ENCODE measurements around the gene PRAMEF7. TPM values are rescaled to one million over a fixed set of nuclear protein-coding genes. Genes with fewer than 3 reads are reported as not detected.

Gene PRAMEF7
- total and polyA plus RNA-seq, 11 donors, result not detected

Other genes with a start within 250 kb of the PRAMEF7 start
- not detected for gene AADACL3, start 200.5 kb upstream of the PRAMEF7 start, total RNA-seq
- not detected for gene AADACL3, start 200.5 kb upstream of the PRAMEF7 start, polyA plus RNA-seq
- gene CFAP107, start 170.4 kb upstream of the PRAMEF7 start, total RNA-seq, result not detected
- gene CFAP107, start 170.4 kb upstream of the PRAMEF7 start, polyA plus RNA-seq, result not detected
- not detected for gene PRAMEF12, start 142.9 kb upstream of the PRAMEF7 start, total RNA-seq
- gene PRAMEF12, start 142.9 kb upstream of the PRAMEF7 start, polyA plus RNA-seq, result not detected
- gene PRAMEF1, start 125.2 kb upstream of the PRAMEF7 start, total RNA-seq, result not detected
- not detected for gene PRAMEF1, start 125.2 kb upstream of the PRAMEF7 start, polyA plus RNA-seq
- not detected for gene PRAMEF11, start 85.2 kb upstream of the PRAMEF7 start, total RNA-seq
- not detected for gene PRAMEF11, start 85.2 kb upstream of the PRAMEF7 start, polyA plus RNA-seq
- gene HNRNPCL1, start 67.9 kb upstream of the PRAMEF7 start, total RNA-seq, result not detected
- not detected for gene HNRNPCL1, start 67.9 kb upstream of the PRAMEF7 start, polyA plus RNA-seq
- not detected for gene PRAMEF2, start 59.5 kb upstream of the PRAMEF7 start, total RNA-seq
- not detected for gene PRAMEF2, start 59.5 kb upstream of the PRAMEF7 start, polyA plus RNA-seq
- not detected for gene PRAMEF4, start 30.4 kb upstream of the PRAMEF7 start, total RNA-seq
- not detected for gene PRAMEF4, start 30.4 kb upstream of the PRAMEF7 start, polyA plus RNA-seq
- not detected for gene PRAMEF10, start 18.3 kb upstream of the PRAMEF7 start, total RNA-seq
- gene PRAMEF10, start 18.3 kb upstream of the PRAMEF7 start, polyA plus RNA-seq, result not detected
- gene PRAMEF6, start 31.0 kb downstream of the PRAMEF7 start, total RNA-seq, result not detected
- not detected for gene PRAMEF6, start 31.0 kb downstream of the PRAMEF7 start, polyA plus RNA-seq
- not detected for gene PRAMEF27, start 140.0 kb downstream of the PRAMEF7 start, total RNA-seq
- not detected for gene PRAMEF27, start 140.0 kb downstream of the PRAMEF7 start, polyA plus RNA-seq
- gene HNRNPCL3, start 144.2 kb downstream of the PRAMEF7 start, total RNA-seq, result not detected
- not detected for gene HNRNPCL3, start 144.2 kb downstream of the PRAMEF7 start, polyA plus RNA-seq
- not detected for gene PRAMEF25, start 154.2 kb downstream of the PRAMEF7 start, total RNA-seq
- gene PRAMEF25, start 154.2 kb downstream of the PRAMEF7 start, polyA plus RNA-seq, result not detected
- gene HNRNPCL2, start 200.2 kb downstream of the PRAMEF7 start, total RNA-seq, result not detected
- not detected for gene HNRNPCL2, start 200.2 kb downstream of the PRAMEF7 start, polyA plus RNA-seq
- not detected for gene PRAMEF26, start 239.4 kb downstream of the PRAMEF7 start, total RNA-seq
- not detected for gene PRAMEF26, start 239.4 kb downstream of the PRAMEF7 start, polyA plus RNA-seq
- not detected for gene HNRNPCL4, start 249.0 kb downstream of the PRAMEF7 start, total RNA-seq
- not detected for gene HNRNPCL4, start 249.0 kb downstream of the PRAMEF7 start, polyA plus RNA-seq

Data from heart left ventricle (tissue), 11 donors.